Liver (tissue), 9 donors: ENCODE results near the gene THSD4. TPM values are rescaled to one million over a fixed set of nuclear protein-coding genes. Genes with fewer than 3 reads are reported as not detected.

ENCODE experiments used
- DNase-seq: peaks from one replicate; pipeline ENCODE4 v3.0.0-alpha.2; 2017; ENCODE audit warnings: low spot score
- H3K27ac ChIP-seq, 2 donors: one replicate each; pipeline ENCODE4 v1.7.0; 2013; ENCODE audit warnings: inconsistent platforms in 2 of 2, low read length in 2 of 2, control low read depth in 1 of 2, low read depth in 1 of 2, mild to moderate bottlenecking in 1 of 2
- H3K27me3 ChIP-seq, 4 donors: one replicate each; pipeline versions ENCODE4 v1.6.1 to v1.7.0; 2013; ENCODE audit warnings: low read length in 3 of 4, inconsistent platforms in 1 of 4, mild to moderate bottlenecking in 1 of 4, moderate library complexity in 1 of 4; ENCODE audit not compliant: control insufficient read depth in 4 of 4, insufficient read depth in 4 of 4
- H3K36me3 ChIP-seq, 4 donors: one replicate each; pipeline versions ENCODE4 v1.6.1 to v1.7.0; 2013; ENCODE audit warnings: low read length in 3 of 4, mild to moderate bottlenecking in 3 of 4, low read depth in 1 of 4, moderate library complexity in 1 of 4; ENCODE audit not compliant: control insufficient read depth in 4 of 4, insufficient read depth in 3 of 4
- H3K4me1 ChIP-seq, 4 donors: one replicate each; pipeline versions ENCODE4 v1.6.1 to v1.7.0; 2013; ENCODE audit warnings: low read length in 3 of 4, mild to moderate bottlenecking in 3 of 4, moderate library complexity in 1 of 4; ENCODE audit not compliant: control insufficient read depth in 4 of 4, insufficient read depth in 4 of 4
- H3K4me3 ChIP-seq, 3 donors: one replicate each; pipeline versions ENCODE4 v1.6.1 to v1.7.0; 2013; ENCODE audit warnings: low read length in 3 of 3, control low read depth in 1 of 3, low read depth in 1 of 3, mild to moderate bottlenecking in 1 of 3
- H3K9ac ChIP-seq, 2 donors: one replicate each; pipeline ENCODE4 v1.7.0; 2013; ENCODE audit warnings: low read length in 2 of 2, mild to moderate bottlenecking in 2 of 2, moderate library complexity in 2 of 2, control low read depth in 1 of 2, low read depth in 1 of 2
- H3K9me3 ChIP-seq, 4 donors: one replicate each; pipeline versions ENCODE4 v1.6.1 to v1.7.0; 2013; ENCODE audit warnings: low read length in 3 of 4; ENCODE audit not compliant: control insufficient read depth in 4 of 4
- EGR1 ChIP-seq, 2 donors: IDR thresholded peaks; 2 replicates each; pipeline ENCODE4 v1.6.1; 2016 to 2018; ENCODE audit warnings: antibody characterized with exemption in 2 of 2, low read depth in 2 of 2
- FOXA1 ChIP-seq: IDR thresholded peaks from 2 replicates; pipeline ENCODE4 v1.6.1; 2016; ENCODE audit warnings: antibody characterized with exemption
- FOXA2 ChIP-seq: IDR thresholded peaks from 2 replicates; pipeline ENCODE4 v1.6.1; 2016; ENCODE audit warnings: antibody characterized with exemption
- GABPA ChIP-seq, 2 donors: IDR thresholded peaks in 1 of 2; conservative IDR thresholded peaks in 1 of 2; 2 replicates each; pipeline ENCODE4 v1.6.1; 2016; ENCODE audit warnings: antibody characterized with exemption in 2 of 2, mild to moderate bottlenecking in 1 of 2, moderate library complexity in 1 of 2
- HNF4A ChIP-seq, 2 donors: conservative IDR thresholded peaks; 2 replicates each; pipeline ENCODE4 v1.6.1; 2016; ENCODE audit warnings: antibody characterized with exemption in 2 of 2, mild to moderate bottlenecking in 2 of 2
- HNF4G ChIP-seq: IDR thresholded peaks from 2 replicates; pipeline ENCODE4 v1.6.1; 2016; ENCODE audit warnings: antibody characterized with exemption
- JUND ChIP-seq, 2 donors: IDR thresholded peaks; 2 replicates each; pipeline ENCODE4 v1.6.1; 2016; ENCODE audit warnings: antibody characterized with exemption in 2 of 2
- NR2F2 ChIP-seq: IDR thresholded peaks from 2 replicates; pipeline ENCODE4 v1.6.1; 2016; ENCODE audit warnings: antibody characterized with exemption
- RAD21 ChIP-seq, 2 donors: IDR thresholded peaks; 2 replicates each; pipeline ENCODE4 v1.6.1; 2016; ENCODE audit warnings: antibody characterized with exemption in 2 of 2, mild to moderate bottlenecking in 2 of 2
- RXRA ChIP-seq, 2 donors: IDR thresholded peaks; 2 replicates each; pipeline ENCODE4 v1.6.1; 2017 to 2018; ENCODE audit warnings: antibody characterized with exemption in 2 of 2, mild to moderate bottlenecking in 1 of 2
- SP1 ChIP-seq: IDR thresholded peaks from 2 replicates; pipeline ENCODE4 v1.6.1; 2018; ENCODE audit warnings: antibody characterized with exemption, mild to moderate bottlenecking
- TAF1 ChIP-seq: conservative IDR thresholded peaks from 2 replicates; pipeline ENCODE4 v1.6.1; 2016; ENCODE audit warnings: antibody characterized with exemption, mild to moderate bottlenecking
- YY1 ChIP-seq: IDR thresholded peaks from 2 replicates; pipeline ENCODE4 v1.6.1; 2016; ENCODE audit warnings: antibody characterized with exemption, mild to moderate bottlenecking
- WGBS: extraction: QIAGEN DNeasy Blood & Tissue Kit; methylation state at CpG from one replicate; pipeline ENCODE4 v1.1.7; 2013; 5-methylcytosine and 5-hydroxymethylcytosine counted together
- polyA plus RNA-seq, 2 donors: library from polyadenylated mRNA; stranded (reverse) in 1 of 2; unstranded in 1 of 2; fragments of 200-250 nt in 1 of 2; fragments of >200 nt in 1 of 2; fragmentation: Nextera tagmentation in 1 of 2; extraction: Ambion mirVana in 1 of 2; gene quantifications; one replicate each; pipeline versions ENCODE4 v1.2.1 to v1.2.3, GENCODE V29; 2013 to 2015
- total RNA-seq, 2 donors: library from RNA; depleted of rRNA; stranded (reverse); fragments of >200 nt; gene quantifications; one replicate each; pipeline ENCODE4 v1.2.3, GENCODE V29; 2014
- TF ChIP-seq, protein P1 (sequence below): fragments of 150-350 bp; IDR thresholded peaks from 2 replicates; pipeline ENCODE4 v1.5.1; 2017; ENCODE audit warnings: improper control_type of control experiment, low read depth, low read length; ENCODE audit not compliant: missing input control
- TF ChIP-seq, protein P2 (sequence below): IDR thresholded peaks from 2 replicates; pipeline ENCODE4 v1.6.1; 2016; ENCODE audit warnings: antibody characterized with exemption
- TF ChIP-seq, protein P3 (sequence below): IDR thresholded peaks from 2 replicates; pipeline ENCODE4 v1.6.1; 2016; ENCODE audit warnings: antibody characterized with exemption
- TF ChIP-seq, protein P4 (sequence below): IDR thresholded peaks from 2 replicates; pipeline ENCODE4 v1.6.1; 2016; ENCODE audit warnings: antibody characterized with exemption
- TF ChIP-seq, protein P5 (sequence below): IDR thresholded peaks from 2 replicates; pipeline ENCODE4 v1.6.1; 2016; ENCODE audit warnings: antibody characterized with exemption, mild to moderate bottlenecking
- donor health status: healthy.
- donor health status: healthy.
- donor health status: healthy.
- donor health status: healthy.
- donor health status: healthy.

The THSD4 gene
- total and polyA plus RNA-seq, 4 donors, result 0.23 to 11.5 (median 1.9) TPM

DNA sequence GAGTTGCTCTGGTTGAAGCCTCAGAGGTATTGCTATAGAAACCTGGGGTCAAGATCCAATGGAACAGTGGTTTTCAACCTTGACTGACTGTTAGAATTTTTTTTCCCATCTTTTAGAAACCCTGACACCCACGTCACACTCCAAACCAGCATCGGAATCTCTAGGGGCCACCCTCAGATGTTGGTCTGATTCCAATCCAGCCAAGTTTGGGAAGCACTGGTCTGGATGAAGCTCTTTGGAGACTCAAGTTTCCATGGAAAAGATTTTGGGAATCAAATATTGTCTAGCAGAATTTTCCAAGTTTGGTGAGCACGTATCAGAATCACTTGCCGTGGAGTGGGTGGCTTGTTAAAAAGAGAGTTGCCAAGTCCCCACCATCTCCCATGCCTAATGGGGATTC lies 103.8 kb downstream of the THSD4 start:
- no peak overlapping the region for H3K9ac ChIP-seq
- peaks cover 2 to 14% (median 10%) of the 10 kb centered on the region in 4 donors for H3K4me1 ChIP-seq
- TF ChIP-seq, protein P1, sequence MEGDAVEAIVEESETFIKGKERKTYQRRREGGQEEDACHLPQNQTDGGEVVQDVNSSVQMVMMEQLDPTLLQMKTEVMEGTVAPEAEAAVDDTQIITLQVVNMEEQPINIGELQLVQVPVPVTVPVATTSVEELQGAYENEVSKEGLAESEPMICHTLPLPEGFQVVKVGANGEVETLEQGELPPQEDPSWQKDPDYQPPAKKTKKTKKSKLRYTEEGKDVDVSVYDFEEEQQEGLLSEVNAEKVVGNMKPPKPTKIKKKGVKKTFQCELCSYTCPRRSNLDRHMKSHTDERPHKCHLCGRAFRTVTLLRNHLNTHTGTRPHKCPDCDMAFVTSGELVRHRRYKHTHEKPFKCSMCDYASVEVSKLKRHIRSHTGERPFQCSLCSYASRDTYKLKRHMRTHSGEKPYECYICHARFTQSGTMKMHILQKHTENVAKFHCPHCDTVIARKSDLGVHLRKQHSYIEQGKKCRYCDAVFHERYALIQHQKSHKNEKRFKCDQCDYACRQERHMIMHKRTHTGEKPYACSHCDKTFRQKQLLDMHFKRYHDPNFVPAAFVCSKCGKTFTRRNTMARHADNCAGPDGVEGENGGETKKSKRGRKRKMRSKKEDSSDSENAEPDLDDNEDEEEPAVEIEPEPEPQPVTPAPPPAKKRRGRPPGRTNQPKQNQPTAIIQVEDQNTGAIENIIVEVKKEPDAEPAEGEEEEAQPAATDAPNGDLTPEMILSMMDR, result no peak
- TF ChIP-seq YY1, result no peak
- no peak for TF ChIP-seq GABPA (IDR thresholded peaks at IDR 0.05 in 1 of 2, conservative IDR thresholded peaks at IDR 0.05 in 1 of 2)
- TF ChIP-seq, protein P2, sequence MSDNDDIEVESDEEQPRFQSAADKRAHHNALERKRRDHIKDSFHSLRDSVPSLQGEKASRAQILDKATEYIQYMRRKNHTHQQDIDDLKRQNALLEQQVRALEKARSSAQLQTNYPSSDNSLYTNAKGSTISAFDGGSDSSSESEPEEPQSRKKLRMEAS, result no peak
- TF ChIP-seq, protein P3, sequence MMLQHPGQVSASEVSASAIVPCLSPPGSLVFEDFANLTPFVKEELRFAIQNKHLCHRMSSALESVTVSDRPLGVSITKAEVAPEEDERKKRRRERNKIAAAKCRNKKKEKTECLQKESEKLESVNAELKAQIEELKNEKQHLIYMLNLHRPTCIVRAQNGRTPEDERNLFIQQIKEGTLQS, result no peak
- TF ChIP-seq, protein P4, sequence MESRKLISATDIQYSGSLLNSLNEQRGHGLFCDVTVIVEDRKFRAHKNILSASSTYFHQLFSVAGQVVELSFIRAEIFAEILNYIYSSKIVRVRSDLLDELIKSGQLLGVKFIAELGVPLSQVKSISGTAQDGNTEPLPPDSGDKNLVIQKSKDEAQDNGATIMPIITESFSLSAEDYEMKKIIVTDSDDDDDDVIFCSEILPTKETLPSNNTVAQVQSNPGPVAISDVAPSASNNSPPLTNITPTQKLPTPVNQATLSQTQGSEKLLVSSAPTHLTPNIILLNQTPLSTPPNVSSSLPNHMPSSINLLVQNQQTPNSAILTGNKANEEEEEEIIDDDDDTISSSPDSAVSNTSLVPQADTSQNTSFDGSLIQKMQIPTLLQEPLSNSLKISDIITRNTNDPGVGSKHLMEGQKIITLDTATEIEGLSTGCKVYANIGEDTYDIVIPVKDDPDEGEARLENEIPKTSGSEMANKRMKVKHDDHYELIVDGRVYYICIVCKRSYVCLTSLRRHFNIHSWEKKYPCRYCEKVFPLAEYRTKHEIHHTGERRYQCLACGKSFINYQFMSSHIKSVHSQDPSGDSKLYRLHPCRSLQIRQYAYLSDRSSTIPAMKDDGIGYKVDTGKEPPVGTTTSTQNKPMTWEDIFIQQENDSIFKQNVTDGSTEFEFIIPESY, result no peak
- TF ChIP-seq FOXA1, result no peak
- TF ChIP-seq, protein P5, sequence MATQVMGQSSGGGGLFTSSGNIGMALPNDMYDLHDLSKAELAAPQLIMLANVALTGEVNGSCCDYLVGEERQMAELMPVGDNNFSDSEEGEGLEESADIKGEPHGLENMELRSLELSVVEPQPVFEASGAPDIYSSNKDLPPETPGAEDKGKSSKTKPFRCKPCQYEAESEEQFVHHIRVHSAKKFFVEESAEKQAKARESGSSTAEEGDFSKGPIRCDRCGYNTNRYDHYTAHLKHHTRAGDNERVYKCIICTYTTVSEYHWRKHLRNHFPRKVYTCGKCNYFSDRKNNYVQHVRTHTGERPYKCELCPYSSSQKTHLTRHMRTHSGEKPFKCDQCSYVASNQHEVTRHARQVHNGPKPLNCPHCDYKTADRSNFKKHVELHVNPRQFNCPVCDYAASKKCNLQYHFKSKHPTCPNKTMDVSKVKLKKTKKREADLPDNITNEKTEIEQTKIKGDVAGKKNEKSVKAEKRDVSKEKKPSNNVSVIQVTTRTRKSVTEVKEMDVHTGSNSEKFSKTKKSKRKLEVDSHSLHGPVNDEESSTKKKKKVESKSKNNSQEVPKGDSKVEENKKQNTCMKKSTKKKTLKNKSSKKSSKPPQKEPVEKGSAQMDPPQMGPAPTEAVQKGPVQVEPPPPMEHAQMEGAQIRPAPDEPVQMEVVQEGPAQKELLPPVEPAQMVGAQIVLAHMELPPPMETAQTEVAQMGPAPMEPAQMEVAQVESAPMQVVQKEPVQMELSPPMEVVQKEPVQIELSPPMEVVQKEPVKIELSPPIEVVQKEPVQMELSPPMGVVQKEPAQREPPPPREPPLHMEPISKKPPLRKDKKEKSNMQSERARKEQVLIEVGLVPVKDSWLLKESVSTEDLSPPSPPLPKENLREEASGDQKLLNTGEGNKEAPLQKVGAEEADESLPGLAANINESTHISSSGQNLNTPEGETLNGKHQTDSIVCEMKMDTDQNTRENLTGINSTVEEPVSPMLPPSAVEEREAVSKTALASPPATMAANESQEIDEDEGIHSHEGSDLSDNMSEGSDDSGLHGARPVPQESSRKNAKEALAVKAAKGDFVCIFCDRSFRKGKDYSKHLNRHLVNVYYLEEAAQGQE, result no peak
- no peak for TF ChIP-seq NR2F2
- no peak for TF ChIP-seq EGR1 (IDR thresholded peaks at IDR 0.05; ENCODE audit: low read depth in 2 of 2)
- TF ChIP-seq RAD21 (IDR thresholded peaks at IDR 0.05), result no peak
- TF ChIP-seq RXRA (IDR thresholded peaks at IDR 0.05), result no peak
- no peak for TF ChIP-seq JUND (IDR thresholded peaks at IDR 0.05)
- TF ChIP-seq SP1, result no peak
- TF ChIP-seq FOXA2, result no peak
- no peak for TF ChIP-seq HNF4A (conservative IDR thresholded peaks at IDR 0.05)
- TF ChIP-seq HNF4G, result no peak
- TF ChIP-seq TAF1, result no peak
- no peaks in the 10 kb centered on the region for H3K9me3 ChIP-seq
- H3K4me3 ChIP-seq, result no peak overlapping the region
- 91% methylated on average over 4 of the region's 4 CpGs for WGBS
- peaks cover 0 to 2% (median 0%) of the 10 kb centered on the region in 4 donors for H3K36me3 ChIP-seq
- DNase-seq, result no peak
- H3K27me3 ChIP-seq, result no peaks in the 10 kb centered on the region
- H3K27ac ChIP-seq, result no peak overlapping the region
